WTC11 (cell line): ENCODE measurements around the gene AIG1.
"Not testable (repeated sequence)": the region's sequence is repeated elsewhere in the genome, so short reads cannot be mapped to it uniquely, and the experiment has no call there.

Experiments used
- CREB1 ChIP-seq: sonication (generic); formaldehyde crosslinking; IDR thresholded peaks from 2 replicates; pipeline ENCODE4 v1.8.0; 2023; ENCODE audit warnings: mild to moderate bottlenecking, missing genetic modification reagents
- CTCF ChIP-seq: fragments of 200-600 bp; IDR thresholded peaks from 2 replicates; pipeline ENCODE4 v1.8.0; 2022; ENCODE audit warnings: antibody characterized with exemption
- E2F4 ChIP-seq: sonication (generic); formaldehyde crosslinking; IDR thresholded peaks from 2 replicates; pipeline ENCODE4 v1.8.1; 2022; ENCODE audit warnings: low read depth, mild to moderate bottlenecking, moderate library complexity, missing genetic modification reagents, borderline replicate concordance
- IRF2 ChIP-seq: sonication (generic); formaldehyde crosslinking; IDR thresholded peaks from 2 replicates; pipeline ENCODE4 v1.8.0; 2022; ENCODE audit warnings: low read depth, missing genetic modification reagents, borderline replicate concordance
- JUN ChIP-seq: sonication (generic); formaldehyde crosslinking; IDR thresholded peaks from 2 replicates; pipeline ENCODE4 v1.8.0; 2023; ENCODE audit warnings: mild to moderate bottlenecking, missing genetic modification reagents
- MAX ChIP-seq: sonication (generic); formaldehyde crosslinking; IDR thresholded peaks from 2 replicates; pipeline ENCODE4 v1.8.0; 2022; ENCODE audit warnings: mild to moderate bottlenecking, missing genetic modification reagents
- NFE2L1 ChIP-seq: sonication (generic); formaldehyde crosslinking; IDR thresholded peaks from 2 replicates; pipeline ENCODE4 v1.8.1; 2023; ENCODE audit warnings: missing genetic modification reagents
- NR1H2 ChIP-seq: sonication (generic); formaldehyde crosslinking; IDR thresholded peaks from 2 replicates; pipeline ENCODE4 v1.9.0; 2021; ENCODE audit warnings: mild to moderate bottlenecking, moderate library complexity, missing genetic modification reagents
- SP1 ChIP-seq: sonication (generic); formaldehyde crosslinking; conservative IDR thresholded peaks from 2 replicates; pipeline ENCODE4 v1.8.1; 2022; ENCODE audit warnings: missing genetic modification reagents
- TP53 ChIP-seq: sonication (generic); formaldehyde crosslinking; IDR thresholded peaks from 2 replicates; pipeline ENCODE4 v1.8.1; 2023; ENCODE audit warnings: mild to moderate bottlenecking, missing genetic modification reagents
- USF1 ChIP-seq: sonication (generic); formaldehyde crosslinking; IDR thresholded peaks from 2 replicates; pipeline ENCODE4 v1.8.0; 2022; ENCODE audit warnings: mild to moderate bottlenecking, missing genetic modification reagents
- USF2 ChIP-seq: sonication (generic); formaldehyde crosslinking; IDR thresholded peaks from 2 replicates; pipeline ENCODE4 v1.8.1; 2023; ENCODE audit warnings: mild to moderate bottlenecking, missing genetic modification reagents, moderate library complexity
- ZMAT4 ChIP-seq: fragments of 250-450 bp; sonication (Bioruptor Pico); IDR thresholded peaks from 2 replicates; pipeline ENCODE4 v1.9.0; 2021; ENCODE audit warnings: mild to moderate bottlenecking
- ZNF138 ChIP-seq: sonication (generic); formaldehyde crosslinking; conservative IDR thresholded peaks from 2 replicates; pipeline ENCODE4 v1.8.1; 2022; ENCODE audit warnings: mild to moderate bottlenecking, moderate library complexity, missing genetic modification reagents

- not testable (repeated sequence) for TF ChIP-seq IRF2 (CRISPR knock-in tag); ZMAT4; NR1H2 (CRISPR knock-in tag); CTCF; SP1; TP53 (CRISPR knock-in tag); USF2; MAX (CRISPR knock-in tag); JUN (CRISPR knock-in tag); ZNF138 (CRISPR knock-in tag); USF1; CREB1 (CRISPR knock-in tag); E2F4 (CRISPR knock-in tag); NFE2L1
Measured at GRCh38 chr6:143082274-143082673, 21.6 kb downstream of the AIG1 start.
